ENCODE results near the gene LEAP2. TPM values are rescaled to one million over a fixed set of nuclear protein-coding genes. Genes with fewer than 3 reads are reported as not detected.

The LEAP2 gene
- total RNA-seq, 4 donors from 2014 or later, result 0.84 to 2.0 (median 1.8) TPM; not detected in 1

GRCh38 chr5:132909702-132910101 lies 36.2 kb downstream of the LEAP2 start:
- intact Hi-C loops (cut with DNase I; ENCODE audit: low total_unique reads), result no loop called here
- TF ChIP-seq CTCF (IDR thresholded peaks at IDR 0.05) (no peak), POLR2A (IDR thresholded peaks at IDR 0.05) (no peak)
- 90 to 93% methylated on average over 1 of the region's 1 CpG for WGBS, 2 donors
- no peak overlapping the region for H3K4me3 ChIP-seq (ENCODE audit: low read depth, poor library complexity, severe bottlenecking)
- no peak for DNase-seq (ENCODE audit: low spot score in 2 of 2)

GRCh38 chr5:132915681-132916080 lies 42.2 kb downstream of the LEAP2 start:
- H3K4me3 ChIP-seq (ENCODE audit: low read depth, poor library complexity, severe bottlenecking), result no peak overlapping the region
- DNase-seq (ENCODE audit: low spot score in 2 of 2), result no peak
- WGBS, 2 donors, result 83 to 85% methylated on average over 5 of the region's 5 CpGs
- intact Hi-C loops (cut with DNase I; ENCODE audit: low total_unique reads), result no loop called here
- TF ChIP-seq CTCF (IDR thresholded peaks at IDR 0.05) (no peak), POLR2A (IDR thresholded peaks at IDR 0.05) (no peak)

- 98% methylated on average over 3 of the region's 3 CpGs for whole genome bisulfite sequencing, 2 donors
Observed at GRCh38 chr5:132916086-132916485, 42.6 kb downstream of the LEAP2 start.

More at GRCh38 chr5:132916086-132916485, 42.6 kb downstream of the LEAP2 start:
- DNase-seq (ENCODE audit: low spot score in 2 of 2), result no peak
- H3K4me3 ChIP-seq (ENCODE audit: low read depth, poor library complexity, severe bottlenecking), result no peak overlapping the region
- no peak for TF ChIP-seq CTCF (IDR thresholded peaks at IDR 0.05)
- TF ChIP-seq POLR2A (IDR thresholded peaks at IDR 0.05), result no peak
- intact Hi-C loops (cut with DNase I; ENCODE audit: low total_unique reads), result no loop called here

Other genes starting within 250 kb of the LEAP2 start
- not detected for gene IL13, start 215.5 kb upstream of the LEAP2 start, total RNA-seq
- not detected for gene IL4, start 199.7 kb upstream of the LEAP2 start, total RNA-seq
- 1 to 10 TPM; 4.9 to 7.7 (median 6.3) TPM for gene KIF3A, start 136.1 kb upstream of the LEAP2 start, total RNA-seq
- under 1 TPM in 2 of 4 donors, not detected in 2; 0.49 to 0.74 TPM for gene CCNI2, start 126.2 kb upstream of the LEAP2 start, total RNA-seq
- 10 to 100 TPM; 70.0 to 99.6 (median 87.8) TPM for gene SEPTIN8, start 96.4 kb upstream of the LEAP2 start, total RNA-seq
- 1 to 10 TPM in 1 of 4 donors, under 1 TPM in 3; 0.08 to 1.0 (median 0.79) TPM for gene SOWAHA, start 60.4 kb upstream of the LEAP2 start, total RNA-seq
- gene SHROOM1, start 43.0 kb upstream of the LEAP2 start, total RNA-seq, result 1 to 10 TPM; 1.2 to 3.8 (median 2.2) TPM
- under 1 TPM; 0.17 to 0.44 (median 0.36) TPM for gene GDF9, start 7.2 kb upstream of the LEAP2 start, total RNA-seq
- gene UQCRQ, start 7.0 kb upstream of the LEAP2 start, total RNA-seq, result 100 to 1,000 TPM in 2 of 4 donors, 10 to 100 TPM in 2; 56.0 to 122 (median 88.0) TPM
- gene AFF4, start 90.0 kb downstream of the LEAP2 start, total RNA-seq, result 10 to 100 TPM; 47.9 to 79.2 (median 57.9) TPM
- 10 to 100 TPM in 1 of 4 donors, 1 to 10 TPM in 3; 5.9 to 11.9 (median 6.9) TPM for gene ZCCHC10, start 152.9 kb downstream of the LEAP2 start, total RNA-seq
- 10 to 100 TPM; 33.0 to 49.3 (median 42.2) TPM for gene HSPA4, start 178.3 kb downstream of the LEAP2 start, total RNA-seq